ENCODE results near the gene SULF2.

SULF2 gene

GRCh38 chr20:47708953-47709833 is 76.1 kb downstream of the SULF2 start:
- no peak for DNase-seq

GRCh38 chr20:47708140-47708807 is 77.0 kb downstream of the SULF2 start:
- no peak for DNase-seq

- DNase-seq = no peak
These were observed 78.9 kb downstream of the SULF2 start for GRCh38 chr20:47706345-47706744.

GRCh38 chr20:47705497-47705856 is 79.8 kb downstream of the SULF2 start:
- no peak for DNase-seq

- DNase-seq = no peak
These were observed 80.4 kb downstream of the SULF2 start for GRCh38 chr20:47704746-47705496.

- DNase-seq = no peak
These were observed 81.5 kb downstream of the SULF2 start for GRCh38 chr20:47703748-47704147.

GRCh38 chr20:47701612-47702011 is 83.7 kb downstream of the SULF2 start:
- DNase-seq = no peak

- DNase-seq = no peak
These were observed 85.0 kb downstream of the SULF2 start for GRCh38 chr20:47700327-47700726.

GRCh38 chr20:47699818-47700217 is 85.5 kb downstream of the SULF2 start:
- DNase-seq = no peak

GRCh38 chr20:47698142-47698541 is 87.1 kb downstream of the SULF2 start:
- no peak for DNase-seq

GRCh38 chr20:47696856-47697255 is 88.4 kb downstream of the SULF2 start:
- no peak for DNase-seq

- no peak for DNase-seq
These were observed 91.1 kb downstream of the SULF2 start for GRCh38 chr20:47694021-47694818.

GRCh38 chr20:47691625-47692024 is 93.7 kb downstream of the SULF2 start:
- no peak for DNase-seq

- DNase-seq = no peak
These were observed 95.5 kb downstream of the SULF2 start for GRCh38 chr20:47689731-47690130.

GRCh38 chr20:47688385-47689381 is 96.6 kb downstream of the SULF2 start:
- DNase-seq = no peak

- DNase-seq = no peak
These were observed 97.9 kb downstream of the SULF2 start for GRCh38 chr20:47687095-47687987.

- no peak for DNase-seq
These were observed 98.7 kb downstream of the SULF2 start for GRCh38 chr20:47686545-47686944.

GRCh38 chr20:47684306-47685080 is 100.8 kb downstream of the SULF2 start:
- DNase-seq = no peak

- DNase-seq = no peak
These were observed 102.4 kb downstream of the SULF2 start for GRCh38 chr20:47682916-47683315.

All from CD4-positive, alpha-beta T cell treated with Interleukin-21 for 1 hour (primary cell).